ENCODE results near the gene BMP2K. TPM values are rescaled to one million over a fixed set of nuclear protein-coding genes. Genes with fewer than 3 reads are reported as not detected.
A peak's percentile ranks its signal among the peaks of the same experiment; 100 is the strongest.

BMP2K gene
- total RNA-seq, 6 experiments from 2014 or later = 32.3 to 53.5 (median 43.0) TPM

DNA sequence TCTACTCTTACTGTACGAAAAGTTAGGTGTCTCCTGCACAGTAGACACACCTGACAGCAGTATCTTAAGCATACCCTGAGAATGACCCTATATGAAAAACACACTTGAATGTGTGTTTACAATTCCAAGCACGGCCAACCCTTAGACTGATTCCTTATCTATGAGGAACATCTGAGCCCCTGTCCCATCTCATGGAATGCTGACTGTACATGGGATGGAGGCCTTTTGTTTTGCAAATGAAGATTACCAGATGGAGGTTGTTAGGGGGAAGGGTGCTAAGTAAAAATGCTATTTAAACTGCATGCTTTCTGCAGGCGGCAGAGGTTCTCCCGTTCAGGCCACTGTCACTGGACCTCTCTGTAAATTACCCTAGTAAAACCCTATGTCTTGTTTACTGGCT, 160.8 kb downstream of the BMP2K start:
- Mint-ChIP-seq H3K27me3 (ENCODE audit: insufficient read depth) (peaks cover 2% of the 10 kb centered on the region; the same call in 1 of the 2 replicates), H3K36me3 (ENCODE audit: low read depth) (peaks cover 8% of the 10 kb centered on the region; the same call in 1 of the 2 replicates), H3K27ac (peak overlapping the region; percentile 10; the same call in 1 of the 2 replicates), H3K4me3 (no peak overlapping the region), H3K4me1 (ENCODE audit: low read depth) (peaks cover 29% of the 10 kb centered on the region), H3K9me3 (no peaks in the 10 kb centered on the region)
- no peak for DNase-seq
- TF ChIP-seq, protein P1, sequence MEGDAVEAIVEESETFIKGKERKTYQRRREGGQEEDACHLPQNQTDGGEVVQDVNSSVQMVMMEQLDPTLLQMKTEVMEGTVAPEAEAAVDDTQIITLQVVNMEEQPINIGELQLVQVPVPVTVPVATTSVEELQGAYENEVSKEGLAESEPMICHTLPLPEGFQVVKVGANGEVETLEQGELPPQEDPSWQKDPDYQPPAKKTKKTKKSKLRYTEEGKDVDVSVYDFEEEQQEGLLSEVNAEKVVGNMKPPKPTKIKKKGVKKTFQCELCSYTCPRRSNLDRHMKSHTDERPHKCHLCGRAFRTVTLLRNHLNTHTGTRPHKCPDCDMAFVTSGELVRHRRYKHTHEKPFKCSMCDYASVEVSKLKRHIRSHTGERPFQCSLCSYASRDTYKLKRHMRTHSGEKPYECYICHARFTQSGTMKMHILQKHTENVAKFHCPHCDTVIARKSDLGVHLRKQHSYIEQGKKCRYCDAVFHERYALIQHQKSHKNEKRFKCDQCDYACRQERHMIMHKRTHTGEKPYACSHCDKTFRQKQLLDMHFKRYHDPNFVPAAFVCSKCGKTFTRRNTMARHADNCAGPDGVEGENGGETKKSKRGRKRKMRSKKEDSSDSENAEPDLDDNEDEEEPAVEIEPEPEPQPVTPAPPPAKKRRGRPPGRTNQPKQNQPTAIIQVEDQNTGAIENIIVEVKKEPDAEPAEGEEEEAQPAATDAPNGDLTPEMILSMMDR (IDR thresholded peaks at IDR 0.05) = no peak

DNA sequence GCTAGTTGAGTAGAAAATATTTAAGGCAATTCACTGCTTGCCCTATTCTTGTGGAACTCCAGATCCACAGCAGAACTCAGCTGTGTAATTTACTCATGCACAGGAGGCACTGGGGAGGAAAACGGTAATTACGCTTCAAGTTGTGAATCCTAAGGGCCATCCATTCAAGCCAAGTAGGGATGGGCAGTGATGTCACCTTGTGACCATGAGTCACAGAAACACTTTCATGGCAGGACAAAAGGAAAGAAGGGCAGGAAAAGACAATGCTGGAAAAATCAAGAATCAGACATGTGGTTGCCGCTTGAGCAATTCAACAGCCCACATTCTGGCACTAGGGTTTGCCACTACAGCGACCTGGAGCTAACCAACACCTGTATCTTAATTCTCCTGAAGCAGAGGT, 161.7 kb downstream of the BMP2K start:
- H3K9me3 Mint-ChIP-seq = no peaks in the 10 kb centered on the region
- H3K27ac Mint-ChIP-seq = peak overlapping the region; percentile 55; the same call in 1 of the 2 replicates
- H3K4me3 Mint-ChIP-seq = peak overlapping the region; percentile 96
- H3K4me1 Mint-ChIP-seq (ENCODE audit: low read depth) = peaks cover 29% of the 10 kb centered on the region
- peaks cover 4% of the 10 kb centered on the region; the same call in 1 of the 2 replicates for H3K36me3 Mint-ChIP-seq (ENCODE audit: low read depth)
- peak; percentile 17 for DNase-seq
- TF ChIP-seq, protein P1 (IDR thresholded peaks at IDR 0.05) = no peak
- peaks cover 7% of the 10 kb centered on the region for H3K27me3 Mint-ChIP-seq (ENCODE audit: insufficient read depth)

DNA sequence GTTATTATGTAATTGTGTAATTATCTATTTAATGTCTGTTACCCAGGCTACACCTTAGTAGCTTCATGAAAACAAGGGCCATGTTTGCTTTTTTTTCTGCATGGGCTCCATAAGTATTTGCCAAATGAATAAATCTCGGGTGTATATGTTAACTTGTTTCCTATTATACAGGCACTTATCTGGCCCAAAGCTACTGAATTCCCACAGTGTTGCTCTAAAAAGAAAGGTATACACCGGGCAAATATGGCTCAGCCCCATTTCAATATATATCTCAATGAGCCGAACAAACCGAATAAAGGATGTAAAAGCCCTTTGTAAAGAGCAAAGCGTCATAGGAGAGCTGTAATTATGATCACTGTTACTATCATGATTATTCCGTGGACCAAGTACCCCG, 162.3 kb downstream of the BMP2K start:
- TF ChIP-seq, protein P1 (IDR thresholded peaks at IDR 0.05) = no peak
- H3K27ac Mint-ChIP-seq = peak overlapping the region; percentile 94
- peak overlapping the region; percentile 96 for H3K4me3 Mint-ChIP-seq
- H3K4me1 Mint-ChIP-seq (ENCODE audit: low read depth) = peaks cover 29% of the 10 kb centered on the region
- no peaks in the 10 kb centered on the region for H3K9me3 Mint-ChIP-seq
- DNase-seq = no peak
- H3K36me3 Mint-ChIP-seq (ENCODE audit: low read depth) = peaks cover 3% of the 10 kb centered on the region; the same call in 1 of the 2 replicates
- H3K27me3 Mint-ChIP-seq (ENCODE audit: insufficient read depth) = peaks cover 9% of the 10 kb centered on the region

DNA sequence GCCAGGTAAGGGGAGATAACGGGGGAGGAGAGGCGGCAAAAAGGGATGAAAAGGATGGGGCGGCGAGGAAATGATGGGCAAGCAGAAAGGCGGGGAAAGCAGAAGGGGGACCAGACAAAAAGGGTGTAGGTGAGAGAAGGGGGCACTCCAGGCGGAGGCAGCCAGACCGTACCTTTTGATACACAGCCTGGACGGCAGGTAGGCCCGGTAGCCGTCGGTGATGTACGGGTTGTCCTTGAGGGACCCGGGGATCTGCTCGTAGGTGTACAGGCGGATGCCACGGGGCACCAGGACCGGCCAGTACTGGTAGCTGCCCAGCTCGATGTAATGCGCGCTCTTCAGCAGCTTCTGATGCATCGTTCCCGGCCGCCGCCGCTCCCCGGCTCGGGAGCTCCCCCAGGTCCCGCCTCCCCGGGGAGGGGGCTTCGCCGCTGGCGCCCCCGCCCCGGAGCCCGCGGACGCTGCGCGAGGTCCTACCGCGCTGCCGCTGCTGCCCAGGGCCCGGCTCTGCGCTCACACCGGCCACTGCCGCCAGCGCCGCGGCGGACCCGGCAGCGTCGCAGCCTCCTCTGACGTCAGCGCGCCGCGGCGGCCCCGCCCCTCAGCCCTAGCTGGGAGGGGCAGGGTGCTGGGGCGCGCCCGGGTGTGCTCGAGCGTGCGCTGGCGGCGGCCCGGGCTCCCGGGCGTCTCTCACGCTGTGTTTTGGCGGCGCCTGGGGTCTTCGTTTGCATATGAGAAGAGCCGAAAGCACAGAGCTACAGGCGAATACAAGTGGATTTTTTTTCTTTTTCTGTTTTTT, 162.9 kb downstream of the BMP2K start, which contains the start of gene PAQR3:
Gene PAQR3 (minus strand): TSS at position 571 of the 799 bp plus-strand sequence. CDS start 214 bp downstream, at position 357.
- Mint-ChIP-seq H3K9me3 (no peaks in the 10 kb centered on the region), H3K4me1 (ENCODE audit: low read depth) (peaks cover 29% of the 10 kb centered on the region), H3K4me3 (peak within 1 kb of the TSS; percentile 96), H3K27ac (peak within 1 kb of the TSS; percentile 94), H3K36me3 (ENCODE audit: low read depth) (no peaks in the 10 kb centered on the region), H3K27me3 (ENCODE audit: insufficient read depth) (peaks cover 10% of the 10 kb centered on the region)
- DNase-seq = peak; percentile 62
- TF ChIP-seq, protein P1 (IDR thresholded peaks at IDR 0.05) = no peak

DNA sequence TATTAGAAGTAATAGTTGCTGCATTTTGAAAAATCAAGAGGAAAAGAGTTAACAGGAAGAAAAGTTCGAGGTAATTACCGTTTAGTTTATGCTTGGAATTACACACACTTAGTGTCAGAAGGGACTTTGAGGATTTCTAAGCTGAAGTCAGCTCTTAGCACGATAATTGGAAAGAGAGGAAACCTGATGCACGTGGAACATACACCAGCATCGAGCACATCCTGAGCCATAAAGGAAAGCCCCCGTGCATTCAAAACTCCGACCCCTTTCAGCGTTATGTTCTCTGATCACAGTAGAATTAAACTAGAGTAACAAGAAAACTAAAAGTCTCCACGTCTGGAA, 163.5 kb downstream of the BMP2K start:
- TF ChIP-seq, protein P1 (IDR thresholded peaks at IDR 0.05) = no peak
- Mint-ChIP-seq H3K36me3 (ENCODE audit: low read depth) (no peaks in the 10 kb centered on the region), H3K9me3 (no peaks in the 10 kb centered on the region), H3K27ac (peak overlapping the region; percentile 57), H3K27me3 (ENCODE audit: insufficient read depth) (peaks cover 14% of the 10 kb centered on the region), H3K4me3 (peak overlapping the region; percentile 88), H3K4me1 (ENCODE audit: low read depth) (peaks cover 29% of the 10 kb centered on the region)
- no peak for DNase-seq

Measured in HFFc6 (cell line).